GM21390 (cell line): ENCODE measurements around the gene SKOR1.

ENCODE experiments used
- ATAC-seq: cut with Tn5 transposase; IDR thresholded peaks from one replicate; pipeline ENCODE4 v1.9.1; 2021; ENCODE audit not compliant: unreplicated experiment

SKOR1 gene

GRCh38 chr15:67824976-67825880 lies at the start of gene SKOR1:
SKOR1 (plus strand) TSS chr15:67825509; CDS start chr15:67825603, 94 bp downstream.
- no peak for ATAC-seq

GRCh38 chr15:67775998-67776397 lies 49.3 kb upstream of the SKOR1 start:
- no peak for ATAC-seq

- no peak for ATAC-seq
Observed at GRCh38 chr15:67776600-67776999, 48.7 kb upstream of the SKOR1 start.

- ATAC-seq, result no peak
Observed at GRCh38 chr15:67777071-67777470, 48.2 kb upstream of the SKOR1 start.

GRCh38 chr15:67777773-67778172 lies 47.5 kb upstream of the SKOR1 start:
- ATAC-seq, result no peak

GRCh38 chr15:67778968-67779548 lies 46.3 kb upstream of the SKOR1 start:
- no peak for ATAC-seq

GRCh38 chr15:67779549-67780111 lies 45.7 kb upstream of the SKOR1 start:
- no peak for ATAC-seq

GRCh38 chr15:67781061-67781460 lies 44.2 kb upstream of the SKOR1 start:
- no peak for ATAC-seq

- ATAC-seq, result no peak
Observed at GRCh38 chr15:67781907-67782690, 43.2 kb upstream of the SKOR1 start.

- ATAC-seq, result no peak
Observed at GRCh38 chr15:67782691-67782991, 42.7 kb upstream of the SKOR1 start.

- ATAC-seq, result peak; percentile 44
Observed at GRCh38 chr15:67783303-67783702, 42.0 kb upstream of the SKOR1 start.

GRCh38 chr15:67784090-67784781 lies 41.1 kb upstream of the SKOR1 start:
- peak; percentile 76 for ATAC-seq

- ATAC-seq, result no peak
Observed at GRCh38 chr15:67784856-67785430, 40.4 kb upstream of the SKOR1 start.

GRCh38 chr15:67785431-67785830 lies 39.9 kb upstream of the SKOR1 start:
- no peak for ATAC-seq

GRCh38 chr15:67786646-67787045 lies 38.7 kb upstream of the SKOR1 start:
- no peak for ATAC-seq

GRCh38 chr15:67788986-67789385 lies 36.3 kb upstream of the SKOR1 start:
- ATAC-seq, result no peak

- no peak for ATAC-seq
Observed at GRCh38 chr15:67790610-67791319, 34.5 kb upstream of the SKOR1 start.

- no peak for ATAC-seq
Observed at GRCh38 chr15:67792250-67792942, 32.9 kb upstream of the SKOR1 start.

GRCh38 chr15:67794832-67795574 lies 30.3 kb upstream of the SKOR1 start:
- ATAC-seq, result no peak
